ENCODE data around the gene LIMS1. TPM values are rescaled to one million over a fixed set of nuclear protein-coding genes. Genes with fewer than 3 reads are reported as not detected.

The LIMS1 gene
- total and polyA plus RNA-seq, 2 experiments from 2014 or later, result 28.6 to 36.9 TPM

GRCh38 chr2:108611021-108611420, 76.8 kb downstream of the LIMS1 start (continued):
- TF ChIP-seq, protein P1, sequence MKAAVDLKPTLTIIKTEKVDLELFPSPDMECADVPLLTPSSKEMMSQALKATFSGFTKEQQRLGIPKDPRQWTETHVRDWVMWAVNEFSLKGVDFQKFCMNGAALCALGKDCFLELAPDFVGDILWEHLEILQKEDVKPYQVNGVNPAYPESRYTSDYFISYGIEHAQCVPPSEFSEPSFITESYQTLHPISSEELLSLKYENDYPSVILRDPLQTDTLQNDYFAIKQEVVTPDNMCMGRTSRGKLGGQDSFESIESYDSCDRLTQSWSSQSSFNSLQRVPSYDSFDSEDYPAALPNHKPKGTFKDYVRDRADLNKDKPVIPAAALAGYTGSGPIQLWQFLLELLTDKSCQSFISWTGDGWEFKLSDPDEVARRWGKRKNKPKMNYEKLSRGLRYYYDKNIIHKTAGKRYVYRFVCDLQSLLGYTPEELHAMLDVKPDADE (IDR thresholded peaks at IDR 0.05), result no peak
- no peak for TF ChIP-seq EZH2phosphoT487 (IDR thresholded peaks at IDR 0.05; ENCODE audit: unreplicated experiment)
- TF ChIP-seq ZNF114 (CRISPR knock-in tag; IDR thresholded peaks at IDR 0.05), result no peak
- TF ChIP-seq JUNB (IDR thresholded peaks at IDR 0.05; ENCODE audit: unreplicated experiment), result no peak
- TF ChIP-seq NANOG (IDR thresholded peaks at IDR 0.05; ENCODE audit: borderline replicate concordance), result no peak
- no peak for TF ChIP-seq CREB1 (CRISPR knock-in tag; IDR thresholded peaks at IDR 0.05; ENCODE audit: low read depth)
- no peak for TF ChIP-seq STAT1 (IDR thresholded peaks at IDR 0.05; ENCODE audit: unreplicated experiment)
- TF ChIP-seq EZH2 (IDR thresholded peaks at IDR 0.05; ENCODE audit: low read depth, unreplicated experiment), result no peak

DNA sequence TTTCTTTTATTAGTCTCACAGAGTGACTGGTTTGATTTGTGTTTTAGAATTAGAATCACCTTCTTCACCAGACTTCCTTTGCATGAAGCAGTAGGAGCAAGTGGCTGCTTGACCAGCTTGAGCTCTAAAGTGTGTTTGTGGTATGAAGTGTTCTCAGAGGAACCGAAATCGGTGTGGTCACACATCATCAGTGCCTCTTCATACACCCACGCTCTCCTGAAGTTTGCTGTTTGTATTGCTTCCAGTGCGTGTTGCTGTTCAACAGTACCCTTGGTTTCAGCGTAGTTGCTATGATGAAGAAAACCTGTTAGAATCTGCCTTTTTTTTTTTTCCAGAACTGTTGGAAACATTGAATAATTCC, 77.9 kb downstream of the LIMS1 start:
- ATAC-seq (no peak), DNase-seq (ENCODE audit: low spot score) (no peak)
- H3K36me3 ChIP-seq (ENCODE audit: insufficient read depth), result no peaks in the 10 kb centered on the region
- H3K79me2 ChIP-seq (replicated peaks; ENCODE audit: insufficient read depth), result peaks cover 30% of the 10 kb centered on the region
- H3K4me3 ChIP-seq, result no peak overlapping the region
- no peaks in the 10 kb centered on the region for H3K9me3 Mint-ChIP-seq
- H3K4me2 ChIP-seq, result no peak overlapping the region
- H3K4me1 Mint-ChIP-seq, result peaks cover 24% of the 10 kb centered on the region
- H3K36me3 Mint-ChIP-seq (ENCODE audit: low read depth), result no peaks in the 10 kb centered on the region
- H3K27ac ChIP-seq (ENCODE audit: low read depth), result no peak overlapping the region
- H3K27me3 Mint-ChIP-seq (ENCODE audit: insufficient read depth, low read depth, poor library complexity), result peaks cover 1% of the 10 kb centered on the region
- H2AFZ ChIP-seq, result no peak overlapping the region
- no peaks in the 10 kb centered on the region for H3K27me3 ChIP-seq (ENCODE audit: insufficient read depth)
- H3K9me2 ChIP-seq (ENCODE audit: insufficient read depth), result no peaks in the 10 kb centered on the region
- TF ChIP-seq EZH2 (IDR thresholded peaks at IDR 0.05; ENCODE audit: low read depth, unreplicated experiment) (no peak), REST (IDR thresholded peaks at IDR 0.05; ENCODE audit: unreplicated experiment) (no peak), JUNB (IDR thresholded peaks at IDR 0.05; ENCODE audit: unreplicated experiment) (no peak), ZNF114 (CRISPR knock-in tag; IDR thresholded peaks at IDR 0.05) (no peak), ZNF331 (CRISPR knock-in tag; IDR thresholded peaks at IDR 0.05; ENCODE audit: low read depth) (no peak), NANOG (IDR thresholded peaks at IDR 0.05; ENCODE audit: borderline replicate concordance) (no peak), POLR2AphosphoS5 (IDR thresholded peaks at IDR 0.05; ENCODE audit: low read depth) (no peak)
- 0 out of 2 replicates have a peak, but pooled peaks cover 3% of the 10 kb centered on the region for H3K4me1 ChIP-seq (ENCODE audit: insufficient read depth)
- peaks cover 3% of the 10 kb centered on the region; the same call in 1 of the 2 replicates for H4K20me1 ChIP-seq (replicated peaks; ENCODE audit: insufficient read depth)
- H3F3A ChIP-seq (replicated peaks; ENCODE audit: low read depth), result no peaks in the 10 kb centered on the region
- H3K27ac Mint-ChIP-seq, result no peak overlapping the region
- H3K4me3 Mint-ChIP-seq, result no peak overlapping the region

Data from GM23338 (cell line).